ENCODE results near the gene CAPSL. TPM values are rescaled to one million over a fixed set of nuclear protein-coding genes. Genes with fewer than 3 reads are reported as not detected.

Gene CAPSL
- total and polyA plus RNA-seq, 2 of the 8 experiments (the other 6 are each of a cell fraction or from before 2014, with no cell fraction given) = not detected

GRCh38 chr5:35987776-35988175 is 49.4 kb upstream of the CAPSL start:
- WGBS, 2 experiments (ENCODE audit: extremely low coverage in 1 of 2, insufficient coverage in 1 of 2, insufficient read length in 1 of 2, insufficient replicate concordance in 2 of 2, low coverage in 1 of 2, low lambda C conversion rate in 2 of 2, missing lambda C conversion rate in 1 of 2) = 73% methylated on average over 3 of the region's 3 CpGs; no CpG with 5 or more reads in 1 of the 2 experiments
- no peak overlapping the region for H3K14ac ChIP-seq (ENCODE audit: insufficient read length)
- no peak for DNase-seq (ENCODE audit: low read depth in 1 of 2, low spot score in 2 of 2)
- TF ChIP-seq ATF3 (IDR thresholded peaks at IDR 0.05; ENCODE audit: insufficient read depth, low read depth, low read length) (no peak), RFX5 (IDR thresholded peaks at IDR 0.05; ENCODE audit: borderline replicate concordance, low read depth, low read length) (no peak), NANOG (IDR thresholded peaks at IDR 0.05; ENCODE audit: insufficient read depth, low read depth, low read length, poor library complexity, severe bottlenecking) (no peak), E2F6 (IDR thresholded peaks at IDR 0.05) (no peak), TAF7 (optimal IDR thresholded peaks at IDR 0.05; ENCODE audit: borderline replicate concordance, low read depth, low read length) (no peak), MAFK (IDR thresholded peaks at IDR 0.05; ENCODE audit: low read depth, low read length) (no peak), YY1 (IDR thresholded peaks at IDR 0.05; ENCODE audit: low read depth, low read length) (no peak), SP4 (IDR thresholded peaks at IDR 0.05; ENCODE audit: low read length) (no peak), POU5F1 (IDR thresholded peaks at IDR 0.05; ENCODE audit: low read depth, low read length) (no peak), RAD21 (IDR thresholded peaks at IDR 0.05 in 1 of 2, conservative IDR thresholded peaks at IDR 0.05 in 1 of 2; ENCODE audit: low read depth in 2 of 2, low read length in 2 of 2) (no peak), SP2 (IDR thresholded peaks at IDR 0.05; ENCODE audit: low read length) (no peak), HDAC2 (IDR thresholded peaks at IDR 0.05; ENCODE audit: borderline replicate concordance in 1 of 2, low read depth in 2 of 2, low read length in 2 of 2) (no peak)

More at GRCh38 chr5:35987776-35988175, 49.4 kb upstream of the CAPSL start:
- no peak overlapping the region for H3K18ac ChIP-seq (ENCODE audit: extremely low read depth, low read length)
- no peaks in the 10 kb centered on the region for H4K20me1 ChIP-seq (replicated peaks in 1 of 2; ENCODE audit: control insufficient read depth in 1 of 2, insufficient read depth in 2 of 2, low read length in 2 of 2)
- no peak overlapping the region for H3K56ac ChIP-seq (replicated peaks; ENCODE audit: insufficient read length, low read depth, low read length)
- peaks cover 0 to 11% (median 6%) of the 10 kb centered on the region in 4 experiments; a peak in 5 of 7 replicates for H3K27me3 ChIP-seq (replicated peaks in 1 of 4; ENCODE audit: control insufficient read depth in 3 of 4, extremely low read depth in 1 of 4, insufficient read depth in 3 of 4, low read length in 3 of 4)
- H3K23me2 ChIP-seq (ENCODE audit: low read depth, low read length) = peaks cover 7% of the 10 kb centered on the region; the same call in 1 of the 2 replicates
- no peak overlapping the region for H3K27ac ChIP-seq (ENCODE audit: low read depth, low read length)
- H4K8ac ChIP-seq (ENCODE audit: extremely low read depth, insufficient read depth, low read length) = no peak overlapping the region
- H2BK15ac ChIP-seq (ENCODE audit: low read length) = no peak overlapping the region
- no peak overlapping the region for H3K4me2 ChIP-seq (ENCODE audit: insufficient read depth in 1 of 2, low read depth in 2 of 2, low read length in 2 of 2)
- H2BK120ac ChIP-seq (replicated peaks; ENCODE audit: low read depth, low read length) = no peak overlapping the region
- H3K79me2 ChIP-seq (ENCODE audit: control insufficient read depth in 1 of 2, insufficient read depth in 2 of 2, low read length in 2 of 2) = no peaks in the 10 kb centered on the region
- no peak overlapping the region for H2BK5ac ChIP-seq (ENCODE audit: low read depth, low read length)
- H2AFZ ChIP-seq (ENCODE audit: low read length) = no peak overlapping the region
- peaks cover 1 to 2% of the 10 kb centered on the region in 2 experiments; a peak in 1 of 4 replicates for H3K9me3 ChIP-seq (ENCODE audit: insufficient read depth in 2 of 2, low read depth in 1 of 2, low read length in 1 of 2)
- no peak overlapping the region for H2AK5ac ChIP-seq (ENCODE audit: low read depth, low read length)
- H3K4me3 ChIP-seq (ENCODE audit: extremely low read depth in 1 of 4, insufficient read depth in 2 of 4, low read depth in 3 of 4, low read length in 4 of 4) = no peak overlapping the region
- no peak overlapping the region for H4K91ac ChIP-seq (replicated peaks; ENCODE audit: insufficient read length, low read length)
- H2BK12ac ChIP-seq (ENCODE audit: low read depth, low read length) = no peak overlapping the region
- no peak overlapping the region for H2BK20ac ChIP-seq (ENCODE audit: low read length)
- ChIA-PET POLR2A (ENCODE audit: partially characterized antibody) (no interaction called here), CTCF (ENCODE audit: partially characterized antibody) (interaction anchor here (0.6 to 1.7 kb wide), 3 partner anchors 10 to 63 kb away, joined by 3 to 4 read pairs (median 4); no protein-coding TSS in a partner anchor)
- no peak overlapping the region for H3K4ac ChIP-seq (replicated peaks; ENCODE audit: insufficient read length, low read depth, low read length)
- no peaks in the 10 kb centered on the region for H3K79me1 ChIP-seq (ENCODE audit: low read depth, low read length)
- H3K23ac ChIP-seq (ENCODE audit: insufficient read length) = no peak overlapping the region
- peaks cover 0 to 1% (median 0%) of the 10 kb centered on the region in 4 experiments; a peak in 2 of 7 replicates for H3K4me1 ChIP-seq (replicated peaks in 1 of 4; ENCODE audit: control insufficient read depth in 3 of 4, insufficient read depth in 4 of 4, low read length in 3 of 4)
- no peak overlapping the region for H3K9ac ChIP-seq (replicated peaks in 1 of 4; ENCODE audit: extremely low read depth in 1 of 4, low read depth in 3 of 4, low read length in 3 of 4)
- H4K5ac ChIP-seq (ENCODE audit: insufficient read length, low read depth, low read length) = no peak overlapping the region
- no peak for FAIRE-seq
- H3K36me3 ChIP-seq (ENCODE audit: control insufficient read depth in 2 of 4, insufficient read depth in 4 of 4, low read length in 3 of 4) = no peaks in the 10 kb centered on the region
